OCI-LY1 (cell line): ENCODE data around the gene HPD.

Experiments
- CTCF ChIP-seq: fragments of 200-600 bp; sonication (generic), shearing (Covaris generic); IDR thresholded peaks from 2 replicates; pipeline ENCODE4 v1.5.1; 2017; ENCODE audit warnings: mild to moderate bottlenecking, antibody characterized with exemption, low read length, moderate library complexity, mixed read lengths
- EZH2 ChIP-seq: fragments of 200-600 bp; sonication (generic), shearing (Covaris generic); IDR thresholded peaks from 2 replicates; pipeline ENCODE4 v1.8.0; 2017; ENCODE audit warnings: borderline replicate concordance, mixed run types, mild to moderate bottlenecking, antibody characterized with exemption, low read length, moderate library complexity, mixed read lengths

- TF ChIP-seq CTCF = no peak
- TF ChIP-seq EZH2 = no peak
These were observed 369 bp downstream of the HPD start for GRCh38 chr12:121858318-121858661.
